NCI-H69 (cell line): Measurements from ENCODE around the gene LRRC53.

ENCODE experiments used
- DNase-seq: peaks from one replicate; lab custom pipeline; 2025; lab: John Stamatoyannopoulos, UW

LRRC53 gene

GRCh38 chr1:74436078-74436477 is 76.3 kb downstream of the LRRC53 start:
- DNase-seq = peak; percentile 45

- DNase-seq = no peak
Measured at GRCh38 chr1:74434321-74434720, 78.1 kb downstream of the LRRC53 start.

- DNase-seq = peak; percentile 51
Measured at GRCh38 chr1:74432325-74432724, 80.1 kb downstream of the LRRC53 start.

DNA sequence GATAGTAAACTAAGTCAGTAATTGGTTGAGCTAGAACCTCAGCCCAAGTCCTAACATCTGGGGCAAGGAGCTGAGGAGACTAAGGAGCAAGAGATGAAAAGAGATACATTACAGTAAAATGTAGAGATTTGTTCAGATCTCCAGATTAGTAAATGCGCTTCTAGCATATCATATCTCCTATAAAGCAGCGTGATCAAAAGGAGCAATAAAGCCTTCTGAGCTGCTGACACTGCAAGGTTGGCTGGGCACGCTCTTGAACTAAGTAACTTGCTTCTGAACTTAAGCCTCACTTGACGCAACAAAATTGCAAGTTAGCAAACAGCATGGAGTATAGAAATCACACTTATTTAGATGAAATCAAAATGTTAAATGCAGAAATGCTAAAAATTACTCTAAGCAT is 80.9 kb downstream of the LRRC53 start:
- no peak for DNase-seq

- peak; percentile 6 for DNase-seq
Measured at GRCh38 chr1:74430342-74430934, 82.0 kb downstream of the LRRC53 start.

DNA sequence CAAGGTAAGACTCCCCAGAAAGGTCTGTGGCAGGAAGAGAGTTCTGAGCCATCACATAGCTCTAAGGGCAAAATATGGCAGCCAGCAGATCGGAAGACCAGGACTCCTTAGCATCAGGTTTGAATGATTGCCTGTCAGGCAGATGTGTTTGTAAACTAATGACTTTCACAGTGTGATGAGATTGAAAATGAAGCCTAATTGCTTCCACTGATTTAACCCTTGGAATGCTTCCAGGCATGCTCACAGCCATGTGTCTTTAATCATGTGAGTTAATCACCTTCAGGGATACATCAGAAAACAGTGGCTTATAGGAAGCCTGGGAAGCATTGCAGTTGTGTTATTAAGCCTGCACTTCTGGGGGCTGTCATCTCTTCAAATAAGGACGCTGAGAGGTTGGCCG is 82.8 kb downstream of the LRRC53 start:
- DNase-seq = peak; percentile 93

DNA sequence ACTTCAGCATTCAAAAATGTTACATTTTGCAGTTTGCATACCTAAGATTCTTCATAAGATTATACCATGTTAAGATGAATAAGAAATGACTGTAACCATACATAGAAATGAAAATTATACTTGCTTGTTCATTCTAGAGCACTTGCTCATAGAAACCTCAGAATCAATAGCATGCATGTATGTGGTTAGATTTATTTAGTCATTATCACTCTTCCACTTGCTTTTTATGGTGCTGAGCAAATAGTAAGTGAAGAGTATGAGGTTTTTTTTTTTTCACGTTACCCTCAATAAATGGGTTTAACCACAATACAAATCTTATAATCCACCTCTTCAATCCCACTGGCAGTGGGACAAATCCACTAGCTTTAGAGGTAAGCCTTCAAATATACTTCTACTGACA is 84.7 kb downstream of the LRRC53 start:
- no peak for DNase-seq

- peak; percentile 87 for DNase-seq
Measured at GRCh38 chr1:74426208-74426937, 86.0 kb downstream of the LRRC53 start.

DNA sequence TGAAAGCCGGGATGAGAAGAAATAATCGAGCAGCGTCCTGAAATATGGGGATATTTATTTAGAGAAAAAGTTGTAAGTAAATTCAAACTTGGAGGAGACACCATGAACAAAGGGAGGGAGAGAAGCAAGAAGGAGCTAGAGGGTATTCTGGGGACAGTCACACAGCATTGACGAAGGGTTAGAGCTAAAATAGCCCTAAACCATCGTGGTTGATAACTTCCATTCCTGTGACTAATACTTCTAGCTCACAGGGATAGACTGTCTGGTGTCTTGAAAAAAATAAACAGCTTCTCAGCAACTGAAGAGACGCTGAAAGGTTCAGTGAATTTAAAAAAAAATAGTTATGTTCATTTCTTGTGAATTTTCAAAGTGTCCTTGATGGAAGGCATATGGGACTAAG is 86.7 kb downstream of the LRRC53 start:
- DNase-seq = no peak

DNA sequence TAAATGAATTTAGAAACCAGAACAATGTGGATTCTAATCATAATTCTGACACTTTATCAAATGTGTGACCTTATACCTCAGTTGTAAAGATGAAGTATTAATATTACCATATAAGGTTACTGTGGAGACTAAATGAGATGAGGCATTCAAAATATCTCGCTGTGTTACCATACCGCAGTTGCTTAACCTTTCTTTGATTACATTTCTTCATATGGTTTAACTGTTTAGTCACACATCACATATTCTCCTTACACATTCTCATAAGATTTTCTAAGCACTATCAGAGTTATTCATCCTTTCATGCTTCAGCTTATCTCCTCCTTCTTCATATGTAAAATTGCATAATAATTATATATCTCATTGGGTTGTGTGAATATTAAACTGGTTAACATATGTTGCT is 88.9 kb downstream of the LRRC53 start:
- DNase-seq = no peak

DNA sequence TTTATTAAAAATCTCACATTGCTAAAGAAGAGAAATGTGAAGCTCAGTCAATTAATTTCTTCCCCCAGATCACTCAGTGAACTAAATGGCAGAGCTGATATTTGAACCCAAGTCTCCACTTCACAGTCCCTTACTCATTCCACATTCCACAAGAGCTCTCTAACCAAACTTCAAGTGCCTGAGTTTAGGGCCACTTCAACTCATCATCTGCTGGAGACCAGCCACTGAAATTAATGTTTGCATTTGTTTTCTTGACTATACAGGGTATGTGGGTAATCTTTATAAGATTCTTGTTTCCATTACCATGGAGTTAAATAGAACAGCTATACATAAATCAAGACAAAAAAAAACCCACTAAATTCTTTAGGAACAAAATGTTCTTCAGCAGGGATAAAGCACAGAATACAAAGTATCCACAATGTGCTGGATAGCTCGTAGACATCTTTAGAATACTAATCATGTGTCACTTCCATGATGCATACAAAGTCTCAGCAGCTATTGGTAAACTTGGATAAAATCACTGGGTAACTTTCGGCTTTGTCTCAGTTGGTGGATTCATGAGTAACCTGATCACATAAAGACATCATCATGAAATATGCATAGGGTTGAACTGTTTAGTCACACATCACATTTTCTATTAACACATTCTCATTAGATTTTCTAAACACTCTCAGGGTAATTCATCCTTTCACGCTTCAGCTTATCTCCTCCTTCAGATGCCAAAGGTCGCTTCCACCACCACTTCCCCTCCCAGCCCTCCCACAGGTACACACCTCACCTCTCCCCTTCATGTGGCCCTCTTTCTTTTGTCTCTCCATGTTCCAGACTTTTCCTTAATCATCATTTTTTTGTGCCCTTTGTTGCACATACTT is 89.8 kb downstream of the LRRC53 start:
- no peak for DNase-seq

- DNase-seq = no peak
Measured at GRCh38 chr1:74420467-74420866, 91.9 kb downstream of the LRRC53 start.
